Fibroblast of the aortic adventitia (primary cell): Measurements from ENCODE around the gene ADTRP. TPM values are rescaled to one million over a fixed set of nuclear protein-coding genes. Genes with fewer than 3 reads are reported as not detected.

Source experiments
- DNase-seq: peaks from one replicate; pipeline ENCODE4 v3.0.0-alpha.2; 2010; ENCODE audit warnings: low read depth
- H3K4me3 ChIP-seq: 2 replicates; pipeline ENCODE4 v1.5.1; 2011; ENCODE audit warnings: low read depth, mild to moderate bottlenecking, control low read depth, low read length, moderate library complexity
- CTCF ChIP-seq: IDR thresholded peaks from 2 replicates; pipeline ENCODE4 v1.5.1; 2011; ENCODE audit warnings: mild to moderate bottlenecking, low read length, control low read depth, inconsistent platforms; ENCODE audit not compliant: insufficient read depth
- total RNA-seq: library from RNA; depleted of rRNA; stranded (reverse); fragments of >200 nt; gene quantifications from 2 replicates; pipeline ENCODE4 v1.2.3, GENCODE V29; 2012; ENCODE audit warnings: low replicate concordance

ADTRP gene
- total RNA-seq, 1 donor: 10.9 TPM

DNA sequence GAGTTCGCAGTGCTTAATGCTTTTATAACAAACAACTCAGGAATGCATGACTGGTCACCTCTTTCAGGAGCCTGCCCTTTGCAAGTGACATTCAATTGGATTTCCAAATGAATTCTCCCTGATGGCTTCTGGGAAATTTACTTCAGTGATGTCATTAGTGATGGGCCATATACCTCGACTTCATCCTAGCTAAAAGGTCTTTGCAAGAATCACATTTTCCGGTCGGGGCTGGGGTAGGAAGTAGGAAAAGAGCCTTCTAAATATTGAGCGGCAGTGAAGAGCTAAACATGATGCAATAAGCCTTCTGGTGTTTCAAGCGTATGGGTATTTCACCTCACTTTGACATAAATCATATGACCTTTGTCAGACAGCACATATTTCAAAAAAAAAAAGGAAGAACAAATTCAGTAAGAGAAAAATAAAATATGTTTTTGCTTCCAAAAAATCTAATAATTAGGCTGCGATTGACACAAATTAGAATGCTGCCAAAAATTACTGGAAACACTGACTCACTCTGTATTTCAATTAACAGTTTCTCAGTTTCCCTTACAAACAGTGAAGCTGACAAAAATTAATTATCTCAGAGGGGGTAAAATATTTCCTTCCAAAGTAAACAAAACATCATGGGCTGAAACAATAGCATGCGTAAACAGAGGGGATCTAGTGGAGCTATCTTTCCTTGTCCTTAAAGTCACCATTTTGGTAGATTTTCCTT lies 39.8 kb downstream of the ADTRP start:
- no peak for DNase-seq

DNA sequence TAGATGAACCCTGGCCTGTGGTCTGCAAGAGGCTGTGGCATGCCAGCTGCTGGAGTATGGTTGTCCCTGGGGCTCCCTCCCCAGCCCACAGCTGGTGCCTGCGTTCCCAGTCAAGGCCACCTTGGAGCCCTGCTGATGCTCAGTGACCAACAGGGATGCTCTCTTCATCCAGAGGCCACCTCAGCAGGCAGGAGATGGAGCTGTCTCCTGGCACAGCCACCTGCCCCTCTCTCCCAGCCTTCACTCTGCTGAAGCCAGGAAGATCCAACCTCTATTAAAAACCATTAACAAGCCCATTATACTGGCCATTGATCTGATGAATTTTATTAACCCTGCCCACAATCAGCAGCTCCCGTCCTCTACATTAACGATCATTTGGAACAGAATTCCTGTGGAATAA lies 40.4 kb downstream of the ADTRP start:
- TF ChIP-seq CTCF: no peak
- DNase-seq: no peak
- H3K4me3 ChIP-seq: no peak overlapping the region

More for the DNA sequence above, 39.8 kb downstream of the ADTRP start:
- TF ChIP-seq CTCF: no peak
- H3K4me3 ChIP-seq: no peak overlapping the region

DNA sequence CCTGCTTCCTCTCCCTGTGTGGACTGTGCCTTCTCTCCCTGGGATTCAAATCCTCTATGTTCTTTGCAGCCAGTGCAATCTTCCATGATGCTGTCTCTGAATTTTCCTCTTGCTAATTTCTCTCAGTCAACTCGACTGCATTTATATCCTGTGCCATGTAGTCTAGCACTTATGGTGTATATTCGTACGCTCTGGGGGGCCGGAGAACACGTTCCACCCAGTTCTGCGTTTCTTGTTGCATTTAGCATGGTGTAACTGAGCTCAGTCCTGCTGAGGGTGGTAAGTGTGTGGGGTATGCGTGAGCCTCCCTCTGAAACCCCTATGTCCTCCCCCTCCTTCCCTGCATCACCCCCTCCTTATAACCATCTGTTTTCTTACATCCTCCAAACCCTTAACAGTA lies 42.0 kb downstream of the ADTRP start:
- no peak for DNase-seq
- no peak overlapping the region for H3K4me3 ChIP-seq
- no peak for TF ChIP-seq CTCF

- no peak for DNase-seq
- TF ChIP-seq CTCF: no peak
- no peak overlapping the region for H3K4me3 ChIP-seq
Observed at GRCh38 chr6:11734861-11735613, 43.6 kb downstream of the ADTRP start.

DNA sequence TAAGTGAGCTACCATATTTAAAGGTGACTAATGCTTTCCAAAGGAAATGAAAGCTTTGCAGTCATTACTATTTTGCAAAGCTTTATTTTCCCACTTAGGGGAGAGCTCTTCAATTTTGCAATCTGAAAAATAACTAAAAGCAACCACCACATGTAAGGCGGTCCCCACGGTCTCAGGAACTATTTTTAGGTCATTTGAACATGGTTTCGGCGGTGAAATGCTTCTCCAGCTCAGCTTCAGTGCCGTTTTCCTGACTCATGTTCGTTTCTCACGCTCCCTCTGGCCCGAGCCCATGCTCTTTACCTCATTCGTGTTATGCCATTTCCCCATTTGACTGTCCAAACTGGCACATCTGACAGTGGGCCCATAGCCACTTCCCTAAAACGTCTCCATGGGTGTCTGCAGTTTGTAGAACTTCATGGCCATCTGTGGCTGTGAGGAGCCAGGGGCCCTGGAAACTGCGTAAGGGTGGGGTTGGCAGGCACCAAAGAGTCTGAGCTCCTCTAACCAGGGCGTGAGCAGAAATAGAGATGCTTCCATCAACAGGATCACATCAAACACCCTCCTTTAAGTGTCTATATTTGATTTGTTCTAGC lies 46.5 kb downstream of the ADTRP start:
- no peak for TF ChIP-seq CTCF
- no peak overlapping the region for H3K4me3 ChIP-seq
- peak; percentile 93 for DNase-seq

- no peak for TF ChIP-seq CTCF
- DNase-seq: no peak
- no peak overlapping the region for H3K4me3 ChIP-seq
Observed at GRCh38 chr6:11731423-11731822, 47.2 kb downstream of the ADTRP start.
